ENCODE results near the gene LRTM2.
A peak's percentile ranks its signal among the peaks of the same experiment; 100 is the strongest.

LRTM2 gene

GRCh38 chr12:1852076-1852475 is 31.7 kb downstream of the LRTM2 start:
- Mint-ChIP-seq H3K4me1 (peaks cover 19% of the 10 kb centered on the region), H3K9me3 (no peaks in the 10 kb centered on the region), H3K27ac (no peak overlapping the region), H3K4me3 (no peak overlapping the region), H3K27me3 (ENCODE audit: low read depth, poor library complexity) (peaks cover 22% of the 10 kb centered on the region), H3K36me3 (ENCODE audit: low read depth) (no peaks in the 10 kb centered on the region)
- TF ChIP-seq, protein P1, sequence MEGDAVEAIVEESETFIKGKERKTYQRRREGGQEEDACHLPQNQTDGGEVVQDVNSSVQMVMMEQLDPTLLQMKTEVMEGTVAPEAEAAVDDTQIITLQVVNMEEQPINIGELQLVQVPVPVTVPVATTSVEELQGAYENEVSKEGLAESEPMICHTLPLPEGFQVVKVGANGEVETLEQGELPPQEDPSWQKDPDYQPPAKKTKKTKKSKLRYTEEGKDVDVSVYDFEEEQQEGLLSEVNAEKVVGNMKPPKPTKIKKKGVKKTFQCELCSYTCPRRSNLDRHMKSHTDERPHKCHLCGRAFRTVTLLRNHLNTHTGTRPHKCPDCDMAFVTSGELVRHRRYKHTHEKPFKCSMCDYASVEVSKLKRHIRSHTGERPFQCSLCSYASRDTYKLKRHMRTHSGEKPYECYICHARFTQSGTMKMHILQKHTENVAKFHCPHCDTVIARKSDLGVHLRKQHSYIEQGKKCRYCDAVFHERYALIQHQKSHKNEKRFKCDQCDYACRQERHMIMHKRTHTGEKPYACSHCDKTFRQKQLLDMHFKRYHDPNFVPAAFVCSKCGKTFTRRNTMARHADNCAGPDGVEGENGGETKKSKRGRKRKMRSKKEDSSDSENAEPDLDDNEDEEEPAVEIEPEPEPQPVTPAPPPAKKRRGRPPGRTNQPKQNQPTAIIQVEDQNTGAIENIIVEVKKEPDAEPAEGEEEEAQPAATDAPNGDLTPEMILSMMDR (IDR thresholded peaks at IDR 0.05) = no peak
- DNase-seq = no peak

GRCh38 chr12:1853716-1854115 is 33.4 kb downstream of the LRTM2 start:
- Mint-ChIP-seq H3K36me3 (ENCODE audit: low read depth) (no peaks in the 10 kb centered on the region), H3K9me3 (no peaks in the 10 kb centered on the region), H3K4me1 (peaks cover 9% of the 10 kb centered on the region), H3K4me3 (no peak overlapping the region), H3K27me3 (ENCODE audit: low read depth, poor library complexity) (peaks cover 25% of the 10 kb centered on the region), H3K27ac (no peak overlapping the region)
- TF ChIP-seq, protein P1 (IDR thresholded peaks at IDR 0.05) = no peak
- no peak for DNase-seq

- DNase-seq = no peak
- Mint-ChIP-seq H3K9me3 (no peaks in the 10 kb centered on the region), H3K4me3 (no peak overlapping the region)
Observed at GRCh38 chr12:1855241-1855640, 34.9 kb downstream of the LRTM2 start.

DNA sequence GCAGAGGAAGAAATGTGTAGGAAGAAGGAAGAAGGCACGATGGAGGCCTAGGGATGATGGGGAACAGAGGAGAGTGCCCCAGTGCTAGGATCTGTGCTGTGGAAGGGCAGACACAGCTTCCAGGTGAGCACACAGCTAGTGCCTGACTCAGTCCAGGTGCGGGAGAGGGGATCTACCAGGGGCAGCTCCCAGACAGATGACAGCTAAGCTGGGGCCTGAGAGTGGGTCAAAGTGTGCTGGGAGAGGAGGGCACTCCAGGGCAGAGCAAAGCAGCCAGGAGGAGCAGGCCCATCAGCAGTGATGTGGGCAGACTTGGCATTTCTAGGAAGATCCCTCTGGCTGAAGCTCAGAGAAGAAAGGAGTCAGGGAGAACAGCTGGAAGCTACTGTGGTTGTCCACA is 36.7 kb downstream of the LRTM2 start:
- H3K9me3 Mint-ChIP-seq = no peaks in the 10 kb centered on the region
- TF ChIP-seq, protein P1 (IDR thresholded peaks at IDR 0.05) = no peak
- DNase-seq = no peak
- peaks cover 28% of the 10 kb centered on the region for H3K27me3 Mint-ChIP-seq (ENCODE audit: low read depth, poor library complexity)
- H3K4me3 Mint-ChIP-seq = no peak overlapping the region
- peaks cover 5% of the 10 kb centered on the region for H3K4me1 Mint-ChIP-seq
- no peak overlapping the region for H3K27ac Mint-ChIP-seq
- no peaks in the 10 kb centered on the region for H3K36me3 Mint-ChIP-seq (ENCODE audit: low read depth)

More at GRCh38 chr12:1855241-1855640, 34.9 kb downstream of the LRTM2 start:
- no peak overlapping the region for H3K27ac Mint-ChIP-seq
- peaks cover 5% of the 10 kb centered on the region for H3K4me1 Mint-ChIP-seq
- H3K36me3 Mint-ChIP-seq (ENCODE audit: low read depth) = no peaks in the 10 kb centered on the region
- peaks cover 25% of the 10 kb centered on the region for H3K27me3 Mint-ChIP-seq (ENCODE audit: low read depth, poor library complexity)
- TF ChIP-seq, protein P1 (IDR thresholded peaks at IDR 0.05) = no peak

GRCh38 chr12:1857821-1858220 is 37.5 kb downstream of the LRTM2 start:
- Mint-ChIP-seq H3K27ac (peak overlapping the region; percentile 16), H3K4me1 (peaks cover 5% of the 10 kb centered on the region), H3K9me3 (no peaks in the 10 kb centered on the region), H3K27me3 (ENCODE audit: low read depth, poor library complexity) (peaks cover 31% of the 10 kb centered on the region), H3K36me3 (ENCODE audit: low read depth) (no peaks in the 10 kb centered on the region), H3K4me3 (no peak overlapping the region)
- TF ChIP-seq, protein P1 (IDR thresholded peaks at IDR 0.05) = no peak
- DNase-seq = no peak

- H3K9me3 Mint-ChIP-seq = no peaks in the 10 kb centered on the region
- DNase-seq = no peak
- H3K36me3 Mint-ChIP-seq (ENCODE audit: low read depth) = no peaks in the 10 kb centered on the region
- peaks cover 31% of the 10 kb centered on the region for H3K27me3 Mint-ChIP-seq (ENCODE audit: low read depth, poor library complexity)
- no peak overlapping the region for H3K27ac Mint-ChIP-seq
- no peak overlapping the region for H3K4me3 Mint-ChIP-seq
- TF ChIP-seq, protein P1 (IDR thresholded peaks at IDR 0.05) = no peak
- H3K4me1 Mint-ChIP-seq = peaks cover 5% of the 10 kb centered on the region
Observed at GRCh38 chr12:1858456-1858855, 38.1 kb downstream of the LRTM2 start.
